GM11168 (cell line): Measurements from ENCODE around the gene CCDC116.
"Not testable (repeated sequence)": the region's sequence is repeated elsewhere in the genome, so short reads cannot be mapped to it uniquely, and the experiment has no call there.

Experiments
- in situ Hi-C: fragments of 300-500 bp; cut with MboI; formaldehyde crosslinking; loops from one replicate; pipeline ENCODE4 v1.12.0; 2022; ENCODE audit warnings: low sequenced_read_pairs; ENCODE audit not compliant: unreplicated experiment

Gene CCDC116

DNA sequence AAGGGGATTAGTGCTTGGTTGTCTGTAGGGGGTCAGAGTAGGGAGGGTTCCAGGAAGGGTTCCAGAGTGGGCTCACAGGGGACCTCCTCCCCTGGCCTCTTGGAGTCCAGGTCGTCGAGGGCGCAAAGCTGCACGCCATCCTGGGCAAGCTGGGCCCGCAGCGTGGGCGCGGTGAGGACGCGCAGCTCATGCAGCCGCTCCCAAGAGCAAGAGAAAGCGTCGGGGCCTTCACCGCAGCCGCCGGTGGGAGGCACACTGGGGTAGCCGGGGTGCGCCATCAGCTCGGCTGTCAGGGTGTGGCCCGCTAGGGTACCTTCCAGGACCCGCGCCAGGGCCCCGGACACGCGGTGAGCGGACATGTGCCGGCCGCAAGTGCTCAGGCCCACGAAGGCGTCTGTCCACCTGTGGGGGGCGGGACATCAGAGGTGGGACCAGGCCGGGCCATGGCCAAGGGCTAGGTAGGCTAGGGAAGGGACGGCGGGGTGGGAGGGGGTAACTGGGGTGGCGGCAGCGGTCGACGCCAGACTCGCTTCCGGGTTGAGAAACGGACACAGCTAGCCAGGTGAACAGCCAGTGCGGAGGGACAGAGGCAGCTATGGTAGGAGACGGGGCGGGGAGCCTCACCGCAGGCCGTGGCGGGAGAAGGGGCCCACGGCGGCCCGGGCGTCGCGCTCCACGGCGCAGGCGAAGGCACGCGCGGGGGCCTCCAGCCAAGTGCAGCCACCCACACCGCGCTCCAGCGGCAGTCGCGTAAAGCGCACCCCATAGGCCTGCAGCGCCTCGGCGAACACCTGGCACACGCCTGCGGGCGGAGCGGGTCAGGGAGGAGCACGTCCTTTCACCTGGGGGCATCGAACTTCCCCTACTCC lies 3.9 kb upstream of the CCDC116 start:
- in situ Hi-C loops: no loop called here

DNA sequence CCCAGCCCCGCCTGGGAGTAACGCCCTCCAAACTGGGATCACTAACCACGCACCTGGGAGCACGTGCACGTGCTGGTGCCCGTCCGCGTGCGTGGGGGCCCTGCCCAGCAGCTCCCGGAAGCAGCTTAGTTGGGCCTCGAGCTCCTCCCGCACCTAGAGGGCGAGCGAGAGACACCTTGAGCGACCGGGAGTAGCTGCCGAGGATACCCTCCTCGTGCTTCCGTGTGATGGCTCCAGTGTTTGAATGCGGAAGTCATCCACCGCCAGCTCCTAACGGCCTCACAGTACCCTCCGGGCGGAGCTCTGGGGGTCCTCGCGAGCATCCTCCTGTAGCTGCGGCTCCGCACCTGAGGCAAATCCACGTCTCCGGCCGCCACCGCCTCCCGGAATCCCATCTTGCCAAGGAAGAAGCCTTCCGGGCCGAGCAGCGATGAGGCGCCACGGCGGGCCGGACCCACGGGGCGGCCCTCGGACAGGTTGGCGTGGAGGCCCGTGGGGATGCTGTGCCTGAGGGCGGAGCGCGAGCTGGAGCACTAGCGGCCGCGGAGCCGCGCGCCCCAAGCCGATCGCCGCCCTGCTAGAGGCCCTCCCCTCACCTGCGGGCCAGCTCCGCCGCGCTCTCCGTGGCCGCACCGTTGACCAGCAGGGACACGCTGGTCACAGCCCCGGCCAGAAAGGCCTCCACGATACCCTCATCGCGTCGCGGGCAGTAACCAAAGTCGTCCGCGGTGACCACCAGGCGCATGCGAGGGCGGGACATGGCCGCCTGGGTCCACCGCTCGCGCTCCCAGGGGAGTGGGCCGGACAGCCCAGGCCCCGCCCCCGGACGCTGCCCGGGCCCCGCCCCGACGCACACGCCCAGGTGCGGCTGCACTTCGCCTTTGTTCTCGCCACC lies 3.1 kb upstream of the CCDC116 start, which contains the start of gene YDJC:
Gene YDJC (minus strand): TSS at position 768 of the 895 bp plus-strand sequence. CDS start 8 bp downstream, at position 760.
- in situ Hi-C loops: no loop called here

DNA sequence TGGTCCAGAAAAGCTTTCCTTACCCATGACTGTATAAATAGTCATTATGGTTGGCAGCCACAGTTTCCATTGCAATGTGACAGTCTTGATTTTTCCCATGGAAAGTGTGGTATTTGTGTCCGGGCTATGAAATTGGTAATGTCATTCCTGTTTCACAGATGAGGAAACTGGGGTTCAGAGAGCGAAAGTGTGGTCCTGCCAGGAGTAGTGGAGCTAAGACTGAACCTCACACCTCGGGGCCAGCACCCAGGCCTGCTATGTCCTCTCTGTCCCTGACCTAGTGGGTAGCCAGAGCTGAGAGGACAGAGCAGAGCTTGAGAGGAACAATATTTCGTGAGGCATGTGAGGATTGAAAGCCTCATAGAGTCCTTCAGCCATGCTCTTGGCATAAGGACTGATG lies 1.5 kb upstream of the CCDC116 start:
- in situ Hi-C loops: no loop called here

DNA sequence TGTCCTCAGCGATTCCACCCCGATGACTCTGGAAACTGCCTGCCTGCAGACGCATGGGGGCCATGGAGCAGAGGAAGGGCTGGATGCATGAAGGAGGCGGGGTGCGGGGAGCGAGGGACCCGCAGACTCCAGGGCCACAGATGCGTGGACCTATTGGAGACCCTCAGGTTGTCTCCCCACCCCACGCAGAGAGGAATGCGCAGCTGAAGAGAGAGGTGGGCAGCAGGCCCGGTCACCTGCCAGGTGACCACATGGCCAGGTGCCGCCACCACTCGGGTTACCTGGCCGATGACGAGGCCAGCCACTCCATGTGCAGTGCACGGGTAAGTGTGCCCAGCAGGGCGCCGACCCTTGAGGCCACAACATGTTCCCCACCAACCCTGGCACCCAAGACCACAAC lies 371 bp downstream of the CCDC116 start:
- in situ Hi-C loops: no loop called here

DNA sequence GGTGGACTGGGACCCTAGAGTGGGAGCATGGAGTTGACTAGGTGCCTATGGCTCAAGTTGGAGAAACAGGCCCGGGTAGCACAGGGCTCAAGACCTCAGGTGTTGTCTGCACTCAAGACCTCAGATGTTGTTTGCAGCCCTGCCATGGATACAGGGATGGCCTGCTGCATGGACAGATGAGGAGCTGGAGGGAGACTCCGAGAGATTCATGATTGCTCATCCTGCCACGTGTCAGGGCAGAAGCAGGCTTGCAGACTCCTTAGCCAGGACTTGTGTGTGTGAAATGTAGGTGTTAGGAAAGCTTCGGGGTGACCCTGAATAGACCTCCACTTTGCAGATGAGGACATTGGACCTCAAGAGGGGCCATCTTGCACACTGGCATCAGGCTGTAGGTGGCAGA lies 921 bp downstream of the CCDC116 start:
- in situ Hi-C loops: no loop called here

DNA sequence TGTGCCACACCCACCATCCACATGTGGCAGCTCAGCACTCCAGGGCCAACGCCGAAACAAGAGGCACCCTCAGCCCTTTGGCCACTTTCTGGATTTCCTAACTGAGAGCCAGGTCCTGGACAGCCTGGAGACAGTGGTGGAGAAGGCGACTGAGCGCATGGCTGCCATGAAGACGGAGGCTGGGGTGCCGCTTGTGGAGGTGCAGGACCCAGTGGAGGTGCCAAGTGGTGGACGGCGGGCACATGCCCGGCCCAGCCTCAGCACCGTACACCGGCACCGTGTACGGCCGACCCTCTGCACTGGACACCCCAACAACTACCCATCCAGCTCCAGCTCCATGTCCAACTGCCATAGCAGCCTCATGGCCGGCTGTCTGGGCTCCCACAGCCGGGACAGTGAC lies 1.5 kb downstream of the CCDC116 start:
- in situ Hi-C loops: no loop called here

DNA sequence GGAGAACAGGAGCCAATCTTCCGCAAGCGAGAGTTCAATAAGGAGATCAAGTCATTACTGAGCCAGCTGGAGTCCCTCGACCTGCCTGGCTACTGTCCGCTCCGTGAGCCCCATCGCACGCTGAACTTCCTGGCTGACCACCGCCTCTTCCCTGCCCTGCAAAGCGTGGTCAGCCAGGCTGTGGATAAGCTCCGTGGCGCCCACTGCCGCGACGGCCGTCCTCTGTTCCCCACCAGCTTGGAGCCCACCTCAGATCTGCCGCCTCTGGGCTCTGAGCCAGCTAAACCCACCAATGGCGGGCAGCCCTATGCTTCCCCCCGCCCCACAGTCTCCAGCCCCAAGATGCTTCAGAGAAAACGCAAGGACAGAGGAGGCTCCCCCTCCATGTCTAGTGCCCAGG lies 2.3 kb downstream of the CCDC116 start:
- in situ Hi-C loops: no loop called here

DNA sequence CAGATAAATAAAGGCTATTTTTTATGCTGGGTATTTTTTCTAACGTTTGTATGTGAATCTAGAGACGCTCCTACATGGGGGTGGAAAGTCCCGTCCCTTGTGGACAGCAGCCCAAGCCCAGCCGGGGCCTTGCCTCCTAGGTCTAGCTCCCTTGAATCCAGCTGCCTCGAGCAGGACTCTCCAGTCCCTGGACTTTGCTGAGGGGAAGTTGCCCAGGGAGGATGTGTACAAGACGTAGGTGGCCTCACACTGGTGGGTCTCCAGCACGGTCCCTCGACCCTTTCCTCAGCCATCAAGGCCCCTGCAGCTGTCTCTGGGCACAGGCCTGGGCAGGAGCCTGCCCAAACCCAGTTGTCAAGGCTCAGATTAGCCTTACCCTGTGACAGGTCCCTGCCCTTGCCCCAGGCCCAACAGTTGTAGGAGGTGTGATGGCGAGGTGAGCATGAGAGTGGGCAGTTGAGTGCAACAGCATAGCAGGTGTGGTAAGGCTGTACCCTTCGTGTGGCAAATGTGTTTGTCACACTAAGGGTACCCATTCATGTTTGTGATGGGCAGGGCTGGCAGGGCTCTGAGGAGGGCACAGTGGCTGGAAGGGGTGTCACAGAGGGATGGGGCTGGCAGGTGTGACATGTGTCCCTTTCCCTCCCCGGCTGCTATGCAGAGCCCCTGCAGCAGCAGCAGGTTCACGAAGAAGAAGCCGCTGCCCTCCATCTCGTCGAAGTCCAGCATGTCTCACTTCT lies 3.4 kb downstream of the CCDC116 start:
- in situ Hi-C loops: no loop called here

DNA sequence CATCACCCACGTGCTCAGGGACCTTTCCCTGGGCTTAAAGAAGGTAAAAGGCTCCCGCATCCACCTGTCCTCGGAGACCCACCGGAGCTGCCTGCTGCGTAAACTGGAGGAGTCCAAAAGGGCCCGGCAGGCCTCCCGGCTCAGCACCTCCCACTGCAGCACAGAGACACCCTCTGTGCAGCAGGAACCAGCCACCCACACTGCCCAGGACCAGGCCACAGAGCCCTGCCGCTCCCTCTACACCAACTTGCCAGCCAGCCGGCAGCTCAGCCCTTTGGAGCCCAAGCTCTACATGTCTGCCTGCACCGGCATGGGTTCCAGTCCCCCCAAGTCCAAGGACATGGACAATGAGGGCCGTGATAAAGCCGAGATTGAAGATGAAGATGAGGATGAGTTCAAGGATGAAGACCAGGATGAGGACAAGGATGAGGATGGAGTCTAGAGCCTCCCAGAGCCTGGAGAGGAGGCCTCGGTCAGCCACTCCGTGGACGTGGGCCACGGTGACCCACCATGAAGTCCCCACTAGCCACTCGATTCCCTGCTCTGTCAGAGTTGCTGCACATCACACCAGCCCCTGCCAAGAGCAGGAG lies 4.2 kb downstream of the CCDC116 start:
- in situ Hi-C loops: no loop called here

DNA sequence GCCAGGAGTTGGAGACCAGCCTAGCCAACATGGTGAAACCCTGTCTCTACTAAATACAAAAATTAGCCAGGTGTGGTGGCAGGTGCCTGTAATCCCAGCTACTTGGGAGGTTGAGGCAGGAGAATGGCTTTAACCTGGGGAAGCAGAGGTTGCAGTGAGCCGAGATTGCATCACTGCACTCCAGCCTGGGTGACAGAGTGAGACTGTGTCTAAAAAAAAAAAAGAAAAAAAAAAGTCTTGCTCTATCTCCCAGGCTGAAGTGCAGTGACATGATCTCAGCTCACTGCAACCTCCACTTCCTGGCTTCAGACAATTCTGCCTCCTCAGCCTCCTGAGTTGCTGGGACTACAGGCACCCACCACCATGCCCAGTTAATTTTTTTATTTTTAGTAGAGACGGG lies 4.9 kb downstream of the CCDC116 start:
- in situ Hi-C loops: not testable (repeated sequence)

DNA sequence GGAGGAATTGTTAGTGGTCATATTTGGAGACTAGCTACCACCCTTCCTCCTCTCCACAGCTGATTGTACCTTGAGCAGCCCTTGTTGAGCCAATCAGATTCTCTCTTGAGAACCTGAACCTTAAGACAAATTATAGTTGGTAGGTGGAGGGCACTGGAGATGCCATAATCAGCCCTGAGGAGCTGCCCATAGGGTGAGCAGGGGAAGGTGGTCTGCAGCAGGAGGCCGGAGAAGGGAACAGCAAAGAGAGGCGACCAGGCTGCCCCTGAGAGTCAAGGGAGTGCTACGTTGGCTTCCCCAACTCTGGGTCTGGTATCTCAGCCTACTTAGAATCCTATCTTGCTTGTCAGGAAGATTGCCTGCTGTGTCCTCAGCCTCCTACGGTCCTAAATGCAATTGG lies 6.8 kb downstream of the CCDC116 start:
- in situ Hi-C loops: no loop called here

DNA sequence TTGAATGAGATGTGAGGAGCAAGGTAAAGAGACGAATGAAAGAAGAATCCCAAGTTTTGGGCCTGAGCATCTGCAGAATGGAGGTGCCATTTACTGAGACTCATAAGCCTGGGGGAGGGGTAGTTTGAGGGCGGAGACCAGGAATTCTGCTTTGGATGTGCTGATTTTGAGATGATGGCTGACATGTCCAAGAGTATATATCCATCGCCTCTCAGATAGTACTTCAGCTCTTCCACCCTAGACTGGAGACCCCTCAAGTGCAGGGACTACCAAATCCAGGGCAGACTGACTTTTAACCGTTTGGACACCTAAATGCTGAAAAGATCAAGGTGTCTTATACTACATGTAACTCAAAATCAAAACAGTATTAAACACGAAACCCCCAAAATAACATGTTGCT lies 8.2 kb downstream of the CCDC116 start:
- in situ Hi-C loops: no loop called here

DNA sequence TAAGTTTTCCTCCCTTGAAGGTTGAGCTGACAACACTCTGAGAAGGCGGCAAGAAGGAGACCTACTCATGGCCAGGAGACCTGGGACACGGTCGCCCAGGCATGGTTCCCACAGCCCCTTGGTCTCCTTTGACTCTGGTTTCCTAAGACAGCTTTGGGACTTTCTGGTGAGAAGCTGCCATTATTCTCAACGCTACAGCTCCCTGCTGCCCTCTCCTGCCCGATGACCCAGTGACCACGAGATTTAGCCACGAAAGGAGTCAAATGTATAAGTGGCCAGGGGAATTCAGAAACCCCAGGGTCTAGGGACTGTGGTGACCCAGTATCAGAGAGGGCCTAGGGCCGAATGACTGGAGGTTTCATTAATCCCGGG lies 8.8 kb downstream of the CCDC116 start:
- in situ Hi-C loops: no loop called here

DNA sequence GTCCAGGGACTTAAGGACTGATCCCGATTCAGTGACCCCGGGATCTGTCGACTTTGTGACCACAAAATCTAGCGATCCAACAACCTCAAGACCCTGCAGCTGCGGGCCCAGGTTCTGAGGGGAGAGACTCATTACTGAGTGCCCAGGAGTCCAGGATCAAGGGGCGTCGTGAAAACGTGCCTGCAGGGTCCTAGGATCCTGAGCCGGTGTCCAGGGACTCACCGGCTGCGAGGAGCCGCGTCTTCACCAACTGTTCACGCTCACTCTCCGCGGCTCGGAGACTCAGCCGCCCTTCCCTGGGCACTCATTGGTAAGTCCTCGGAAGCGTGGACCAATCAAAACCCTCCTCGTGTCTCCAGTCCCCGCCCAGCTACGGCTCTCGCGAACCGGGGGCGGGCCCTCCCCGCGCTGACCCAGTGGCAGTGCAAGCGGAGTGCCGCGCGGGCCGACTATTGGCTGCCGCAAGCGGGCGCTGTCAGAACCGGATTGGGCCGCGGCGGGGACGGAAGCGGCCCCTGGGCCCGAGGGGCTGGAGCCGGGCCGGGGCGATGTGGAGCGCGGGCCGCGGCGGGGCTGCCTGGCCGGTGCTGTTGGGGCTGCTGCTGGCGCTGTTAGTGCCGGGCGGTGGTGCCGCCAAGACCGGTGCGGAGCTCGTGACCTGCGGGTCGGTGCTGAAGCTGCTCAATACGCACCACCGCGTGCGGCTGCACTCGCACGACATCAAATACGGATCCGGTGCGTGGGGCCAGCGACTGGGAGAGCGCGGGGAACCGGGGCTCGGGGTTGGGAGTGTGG lies 9.4 kb downstream of the CCDC116 start, which contains the start of gene SDF2L1:
Gene SDF2L1 (plus strand): TSS at position 514 of the 795 bp plus-strand sequence. CDS start 35 bp downstream, at position 549.
- in situ Hi-C loops: no loop called here

DNA sequence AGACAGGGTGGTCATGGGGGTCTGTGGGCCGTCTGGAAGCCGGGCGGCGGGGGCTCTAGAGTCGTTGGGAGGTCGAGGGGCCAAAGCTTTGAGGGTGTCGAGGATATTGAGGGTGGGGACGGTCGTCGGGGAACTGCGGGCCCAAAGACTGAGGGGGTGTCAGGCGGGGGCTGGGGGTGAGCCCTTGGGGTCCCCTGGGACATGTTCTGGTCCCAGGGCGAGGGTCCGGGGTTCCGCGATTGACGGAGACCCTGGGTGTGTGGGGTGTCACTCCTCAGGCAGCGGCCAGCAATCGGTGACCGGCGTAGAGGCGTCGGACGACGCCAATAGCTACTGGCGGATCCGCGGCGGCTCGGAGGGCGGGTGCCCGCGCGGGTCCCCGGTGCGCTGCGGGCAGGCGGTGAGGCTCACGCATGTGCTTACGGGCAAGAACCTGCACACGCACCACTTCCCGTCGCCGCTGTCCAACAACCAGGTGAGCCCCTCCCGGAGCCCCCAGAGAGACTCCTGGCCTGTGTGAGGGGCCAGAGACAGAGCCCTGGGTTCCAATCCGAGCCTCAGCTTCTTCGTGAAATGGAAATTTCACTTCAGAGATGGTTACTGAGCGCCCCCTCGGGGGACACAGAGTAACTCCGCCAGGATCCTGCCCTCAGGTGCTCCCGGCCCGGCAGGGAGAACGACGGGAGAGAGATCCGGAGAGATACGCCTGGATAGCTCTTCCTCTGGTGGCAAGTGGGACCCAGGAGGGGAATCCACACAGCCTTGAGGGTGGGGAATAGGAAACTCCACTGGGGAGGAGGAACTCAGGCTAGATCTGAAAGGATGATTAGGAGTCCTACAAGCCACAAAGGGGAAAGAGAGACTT lies 10.3 kb downstream of the CCDC116 start:
- in situ Hi-C loops: no loop called here

DNA sequence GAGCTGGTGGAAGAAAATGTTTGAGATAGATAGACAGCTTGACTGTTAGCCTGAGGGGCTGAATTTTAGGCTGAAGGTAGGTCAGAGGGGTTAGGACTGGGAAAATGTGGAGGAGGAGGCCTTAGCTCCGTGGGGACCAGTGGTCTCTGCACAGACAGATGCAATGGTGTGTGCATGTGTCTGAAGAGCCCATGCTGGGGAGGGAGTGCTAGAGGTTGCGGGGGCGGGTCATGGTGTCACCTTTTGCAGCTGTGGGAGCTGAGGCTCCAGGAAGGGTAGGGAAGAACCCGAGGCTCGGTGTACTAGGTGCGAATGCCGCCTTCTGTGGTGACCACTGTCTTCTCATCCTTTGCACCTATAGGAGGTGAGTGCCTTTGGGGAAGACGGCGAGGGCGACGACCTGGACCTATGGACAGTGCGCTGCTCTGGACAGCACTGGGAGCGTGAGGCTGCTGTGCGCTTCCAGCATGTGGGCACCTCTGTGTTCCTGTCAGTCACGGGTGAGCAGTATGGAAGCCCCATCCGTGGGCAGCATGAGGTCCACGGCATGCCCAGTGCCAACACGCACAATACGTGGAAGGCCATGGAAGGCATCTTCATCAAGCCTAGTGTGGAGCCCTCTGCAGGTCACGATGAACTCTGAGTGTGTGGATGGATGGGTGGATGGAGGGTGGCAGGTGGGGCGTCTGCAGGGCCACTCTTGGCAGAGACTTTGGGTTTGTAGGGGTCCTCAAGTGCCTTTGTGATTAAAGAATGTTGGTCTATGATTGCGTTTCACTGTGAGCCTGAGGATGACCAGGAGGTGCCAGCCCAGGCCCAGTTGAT lies 11.2 kb downstream of the CCDC116 start:
- in situ Hi-C loops: no loop called here

DNA sequence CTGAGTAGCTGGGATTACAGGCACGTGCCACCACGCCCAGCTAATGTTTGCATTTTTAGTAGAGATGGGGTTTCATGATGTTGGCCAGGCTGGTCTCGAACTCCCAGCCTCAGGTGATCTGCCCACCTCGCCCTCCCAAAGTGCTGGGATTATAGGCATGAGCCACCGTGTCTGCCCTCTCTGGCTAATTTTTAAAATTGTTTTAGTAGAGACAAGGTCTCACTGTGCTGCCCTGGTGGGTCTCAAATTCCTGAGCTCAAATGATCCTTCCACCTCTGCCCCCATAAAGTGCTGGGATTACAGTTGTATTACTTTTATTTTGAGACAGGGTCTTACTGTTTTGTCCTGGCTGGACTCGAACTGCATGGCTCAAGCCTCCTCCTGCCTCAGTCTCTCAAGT lies 13.0 kb downstream of the CCDC116 start:
- in situ Hi-C loops: not testable (repeated sequence)
